ENCODE results near the gene CCDC33. TPM values are rescaled to one million over a fixed set of nuclear protein-coding genes. Genes with fewer than 3 reads are reported as not detected.

Gene CCDC33
- total RNA-seq, 1 experiment from 2014 or later: 0.15 TPM

GRCh38 chr15:74277242-74277810 lies 41.2 kb downstream of the CCDC33 start:
- Histone ChIP-seq H2AFZ (ENCODE audit: low read depth, low read length, poor library complexity, severe bottlenecking) (no peak overlapping the region), H3K27me3 (ENCODE audit: insufficient read depth, low read length) (peaks cover 16% of the 10 kb centered on the region), H3K27ac (ENCODE audit: low read depth, low read length) (no peak overlapping the region), H3K4me3 (replicated peaks in 1 of 2; ENCODE audit: low read depth in 1 of 2, low read length in 2 of 2) (no peak overlapping the region), H3K36me3 (ENCODE audit: control insufficient read depth in 1 of 2, insufficient read depth in 2 of 2, low read length in 2 of 2) (no peaks in the 10 kb centered on the region), H3K9ac (ENCODE audit: low read length) (no peak overlapping the region), H3K4me1 (ENCODE audit: control insufficient read depth in 1 of 2, insufficient read depth in 2 of 2, low read length in 2 of 2) (no peaks in the 10 kb centered on the region), H3K9me3 (ENCODE audit: control insufficient read depth in 1 of 2, insufficient read depth in 1 of 2, low read depth in 1 of 2, low read length in 2 of 2) (no peaks in the 10 kb centered on the region), H3K9me2 (ENCODE audit: insufficient read depth) (no peaks in the 10 kb centered on the region), H3K4me2 (ENCODE audit: low read length) (no peak overlapping the region), H3K79me2 (ENCODE audit: insufficient read depth, low read length) (no peaks in the 10 kb centered on the region), H4K20me1 (ENCODE audit: insufficient read depth) (no peaks in the 10 kb centered on the region)
- CTCF ChIA-PET: no interaction called here
- RAD21 ChIA-PET (ENCODE audit: low non-redundant PET in 1 of 2, low total read pairs in 2 of 2, uncharacterized antibody in 2 of 2, unreplicated experiment in 2 of 2): no interaction called here
- ATAC-seq (no peak), DNase-seq (ENCODE audit: low read depth, low spot score) (no peak)
- no TSS peak for BruUV-seq (replicated peaks)
- intact Hi-C loops (cut with micrococcal nuclease): no loop called here
- TF ChIP-seq JUND (IDR thresholded peaks at IDR 0.05) (no peak), EZH2 (IDR thresholded peaks at IDR 0.05) (no peak), EGR1 (IDR thresholded peaks at IDR 0.05; ENCODE audit: low read depth) (no peak)
- POLR2A ChIA-PET: no interaction called here

- ATAC-seq (no peak), DNase-seq (ENCODE audit: low read depth, low spot score) (no peak)
- Histone ChIP-seq H3K4me1 (ENCODE audit: control insufficient read depth in 1 of 2, insufficient read depth in 2 of 2, low read length in 2 of 2) (no peaks in the 10 kb centered on the region), H3K79me2 (ENCODE audit: insufficient read depth, low read length) (no peaks in the 10 kb centered on the region), H3K27ac (ENCODE audit: low read depth, low read length) (no peak overlapping the region), H3K9ac (ENCODE audit: low read length) (no peak overlapping the region), H3K9me3 (ENCODE audit: control insufficient read depth in 1 of 2, insufficient read depth in 1 of 2, low read depth in 1 of 2, low read length in 2 of 2) (no peaks in the 10 kb centered on the region), H4K20me1 (ENCODE audit: insufficient read depth) (no peaks in the 10 kb centered on the region), H3K36me3 (ENCODE audit: control insufficient read depth in 1 of 2, insufficient read depth in 2 of 2, low read length in 2 of 2) (no peaks in the 10 kb centered on the region), H2AFZ (ENCODE audit: low read depth, low read length, poor library complexity, severe bottlenecking) (no peak overlapping the region), H3K4me3 (replicated peaks in 1 of 2; ENCODE audit: low read depth in 1 of 2, low read length in 2 of 2) (no peak overlapping the region), H3K4me2 (ENCODE audit: low read length) (no peak overlapping the region), H3K9me2 (ENCODE audit: insufficient read depth) (no peaks in the 10 kb centered on the region), H3K27me3 (ENCODE audit: insufficient read depth, low read length) (peaks cover 24% of the 10 kb centered on the region)
- intact Hi-C loops (cut with micrococcal nuclease): no loop called here
- ChIA-PET CTCF (no interaction called here), POLR2A (no interaction called here), RAD21 (ENCODE audit: low non-redundant PET in 1 of 2, low total read pairs in 2 of 2, uncharacterized antibody in 2 of 2, unreplicated experiment in 2 of 2) (no interaction called here)
- TF ChIP-seq YY1 (IDR thresholded peaks at IDR 0.05; ENCODE audit: extremely low read depth, insufficient replicate concordance, low read depth, low read length) (no peak), MAX (IDR thresholded peaks at IDR 0.05) (no peak), SRF (IDR thresholded peaks at IDR 0.05; ENCODE audit: low read depth) (no peak), CTCF (IDR thresholded peaks at IDR 0.05 in 2 of 3, conservative IDR thresholded peaks at IDR 0.05 in 1 of 3; ENCODE audit: borderline replicate concordance in 1 of 3, insufficient read depth in 1 of 3, low read depth in 2 of 3, low read length in 2 of 3) (no peak), POLR2AphosphoS5 (IDR thresholded peaks at IDR 0.05; ENCODE audit: low read depth, low read length) (no peak), ATF3 (IDR thresholded peaks at IDR 0.05) (no peak), RAD21 (IDR thresholded peaks at IDR 0.05; ENCODE audit: low read depth) (no peak), ZNF274 (IDR thresholded peaks at IDR 0.05; ENCODE audit: low read depth, low read length) (no peak), CBX3 (IDR thresholded peaks at IDR 0.05; ENCODE audit: low read depth) (no peak), JUND (IDR thresholded peaks at IDR 0.05) (no peak), POLR2A (IDR thresholded peaks at IDR 0.05; ENCODE audit: borderline replicate concordance, extremely low read depth, insufficient read depth, insufficient read length) (no peak), CEBPB (IDR thresholded peaks at IDR 0.05; ENCODE audit: low read depth) (no peak), EZH2phosphoT487 (IDR thresholded peaks at IDR 0.05; ENCODE audit: borderline replicate concordance) (no peak), FOSL1 (IDR thresholded peaks at IDR 0.05; ENCODE audit: low read depth) (no peak), REST (IDR thresholded peaks at IDR 0.05; ENCODE audit: low read depth) (no peak), ZFX (IDR thresholded peaks at IDR 0.05) (no peak)
- BruUV-seq (replicated peaks): no TSS peak
These were observed 42.1 kb downstream of the CCDC33 start for GRCh38 chr15:74278207-74278606.

Measured in HCT116 (cell line).